AG09309 (cell line): ENCODE data around the gene HEATR5B.

Source experiments
- DNase-seq: peaks from one replicate; pipeline ENCODE4 v3.0.0-alpha.2; 2010; ENCODE audit warnings: low read depth
- H3K4me3 ChIP-seq: 2 replicates; pipeline ENCODE4 v1.5.1; 2011; ENCODE audit warnings: mild to moderate bottlenecking, low read depth, low read length, moderate library complexity; ENCODE audit not compliant: control insufficient read depth
- CTCF ChIP-seq: IDR thresholded peaks from 2 replicates; pipeline ENCODE4 v1.5.1; 2011; ENCODE audit warnings: mild to moderate bottlenecking, low read depth, low read length, inconsistent platforms; ENCODE audit not compliant: insufficient read depth, control insufficient read depth; ENCODE audit errors: missing control alignments

HEATR5B gene

DNA sequence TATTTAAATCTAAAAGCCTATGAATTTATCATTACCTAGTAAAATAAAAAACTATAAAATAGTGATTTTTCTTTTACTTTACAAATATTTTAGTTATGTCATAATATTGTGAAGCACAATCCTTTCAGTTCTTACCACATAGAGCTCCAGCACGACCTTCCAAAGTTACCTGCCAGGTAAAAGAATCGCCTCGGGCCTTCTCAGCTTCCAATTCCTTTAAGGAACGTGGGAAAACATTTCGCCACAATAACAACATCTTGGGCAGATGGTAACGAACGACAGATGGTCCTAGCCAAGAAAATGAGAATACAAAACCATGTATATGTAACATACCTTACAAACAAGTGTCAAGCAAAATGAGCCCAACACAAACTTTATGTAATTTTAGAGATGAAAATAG is 23.7 kb downstream of the HEATR5B start:
- no peak overlapping the region for H3K4me3 ChIP-seq
- no peak for TF ChIP-seq CTCF
- no peak for DNase-seq

- no peak overlapping the region for H3K4me3 ChIP-seq
- TF ChIP-seq CTCF = no peak
Measured at GRCh38 chr2:37059841-37060240, 24.3 kb downstream of the HEATR5B start.

GRCh38 chr2:37052600-37053332 is 31.4 kb downstream of the HEATR5B start:
- no peak for DNase-seq
- TF ChIP-seq CTCF = no peak
- no peak overlapping the region for H3K4me3 ChIP-seq

More at GRCh38 chr2:37059841-37060240, 24.3 kb downstream of the HEATR5B start:
- DNase-seq = no peak

- no peak for DNase-seq
- no peak overlapping the region for H3K4me3 ChIP-seq
- TF ChIP-seq CTCF = no peak
Measured at GRCh38 chr2:37039580-37039979, 44.6 kb downstream of the HEATR5B start.

DNA sequence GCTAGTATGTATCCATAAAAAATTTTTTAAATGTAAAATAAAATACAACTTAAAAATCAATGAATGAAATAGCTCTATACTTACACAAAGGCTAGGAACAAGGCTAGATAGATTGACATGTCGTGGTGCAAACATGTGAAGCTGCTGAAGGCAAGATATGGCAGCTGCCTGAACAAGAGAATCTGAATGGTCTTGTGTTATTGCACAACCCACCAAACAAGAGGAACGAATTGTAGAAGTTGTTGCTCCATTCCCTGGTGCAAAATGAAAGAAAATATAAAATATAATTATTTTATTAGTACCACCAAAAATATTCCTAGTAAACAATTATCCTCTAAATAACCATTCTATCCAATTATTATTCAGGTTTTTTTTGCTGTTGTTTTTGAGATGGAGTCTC is 46.4 kb downstream of the HEATR5B start:
- no peak overlapping the region for H3K4me3 ChIP-seq
- no peak for DNase-seq
- TF ChIP-seq CTCF = no peak

DNA sequence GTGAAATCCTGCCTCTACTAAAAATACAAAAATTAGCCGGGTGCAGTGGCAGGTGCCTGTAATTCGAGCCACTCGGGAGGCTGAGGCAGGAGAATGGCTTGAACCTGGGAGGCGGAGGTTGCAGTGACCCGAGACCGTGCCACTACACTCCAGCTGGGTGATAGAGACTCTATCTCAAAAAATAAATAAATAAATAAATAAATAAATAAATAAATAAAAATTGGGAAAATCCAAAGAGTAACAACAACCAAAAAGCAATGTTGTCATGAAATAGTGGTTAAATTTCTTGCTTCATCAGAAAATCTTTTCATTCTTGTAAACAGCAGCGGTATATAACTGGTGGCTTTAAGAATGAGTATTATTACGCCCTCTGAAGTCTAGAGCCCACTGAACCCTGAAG is 54.4 kb downstream of the HEATR5B start:
- TF ChIP-seq CTCF = no peak
- no peak overlapping the region for H3K4me3 ChIP-seq
- DNase-seq = no peak
